ENCODE results near the gene ENDOG. TPM values are rescaled to one million over a fixed set of nuclear protein-coding genes. Genes with fewer than 3 reads are reported as not detected.
"Not testable (repeated sequence)": the region's sequence is repeated elsewhere in the genome, so short reads cannot be mapped to it uniquely, and the experiment has no call there.

Gene ENDOG
- total and polyA plus RNA-seq, 2 experiments from 2014 or later: 18.9 to 32.6 TPM

GRCh38 chr9:128774804-128775203 is 43.5 kb upstream of the ENDOG start:
- Histone ChIP-seq H3K4me3 (no peak overlapping the region), H3K9me3 (ENCODE audit: low read depth) (no peaks in the 10 kb centered on the region), H3K36me3 (replicated peaks; ENCODE audit: insufficient read depth, low read depth) (no peaks in the 10 kb centered on the region), H3K27ac (no peak overlapping the region), H4K20me1 (ENCODE audit: insufficient read depth, poor library complexity, severe bottlenecking) (no peaks in the 10 kb centered on the region), H2AFZ (no peak overlapping the region), H3K9me2 (replicated peaks; ENCODE audit: insufficient read depth) (no peaks in the 10 kb centered on the region), H3K4me1 (ENCODE audit: insufficient read depth) (peaks cover 2% of the 10 kb centered on the region), H3K79me2 (peaks cover 11% of the 10 kb centered on the region), H3K27me3 (no peaks in the 10 kb centered on the region), H3K4me2 (no peak overlapping the region)
- TF ChIP-seq CTCF (IDR thresholded peaks at IDR 0.05; ENCODE audit: poor library complexity): no peak
- no peak for TF ChIP-seq EZH2phosphoT487 (IDR thresholded peaks at IDR 0.05; ENCODE audit: low read depth, severe bottlenecking, unreplicated experiment)
- TF ChIP-seq EZH2 (IDR thresholded peaks at IDR 0.05; ENCODE audit: borderline replicate concordance): no peak
- WGBS (ENCODE audit: low lambda C conversion rate, missing lambda C conversion rate): 100% methylated on average over 1 of the region's 1 CpG
- DNase-seq (ENCODE audit: low spot score): no peak

- H3K4me1 ChIP-seq (ENCODE audit: insufficient read depth); H3K9me3 ChIP-seq (ENCODE audit: low read depth); H3K36me3 ChIP-seq (replicated peaks; ENCODE audit: insufficient read depth, low read depth); H2AFZ ChIP-seq; H3K79me2 ChIP-seq; H3K9me2 ChIP-seq (replicated peaks; ENCODE audit: insufficient read depth); H4K20me1 ChIP-seq (ENCODE audit: insufficient read depth, poor library complexity, severe bottlenecking); H3K27me3 ChIP-seq; H3K4me2 ChIP-seq; H3K27ac ChIP-seq; H3K4me3 ChIP-seq; DNase-seq (ENCODE audit: low spot score): not testable (repeated sequence)
- no CpG with 5 or more reads among the region's 27 CpGs for WGBS (ENCODE audit: low lambda C conversion rate, missing lambda C conversion rate)
Observed at GRCh38 chr9:128780093-128780492, 38.2 kb upstream of the ENDOG start.

GRCh38 chr9:128781187-128782070 is 36.9 kb upstream of the ENDOG start:
- no peak overlapping the region for H3K4me2 ChIP-seq
- H3K27me3 ChIP-seq: no peaks in the 10 kb centered on the region
- H3K4me1 ChIP-seq (ENCODE audit: insufficient read depth): peaks cover under 1% of the 10 kb centered on the region
- no peaks in the 10 kb centered on the region for H3K9me3 ChIP-seq (ENCODE audit: low read depth)
- no peak for DNase-seq (ENCODE audit: low spot score)
- no peaks in the 10 kb centered on the region for H3K9me2 ChIP-seq (replicated peaks; ENCODE audit: insufficient read depth)
- no peaks in the 10 kb centered on the region for H3K79me2 ChIP-seq
- WGBS (ENCODE audit: low lambda C conversion rate, missing lambda C conversion rate): 87% methylated on average over 7 of the region's 7 CpGs
- no peaks in the 10 kb centered on the region for H4K20me1 ChIP-seq (ENCODE audit: insufficient read depth, poor library complexity, severe bottlenecking)
- TF ChIP-seq EZH2 (IDR thresholded peaks at IDR 0.05; ENCODE audit: borderline replicate concordance) (no peak), CTCF (IDR thresholded peaks at IDR 0.05; ENCODE audit: poor library complexity) (no peak), EZH2phosphoT487 (IDR thresholded peaks at IDR 0.05; ENCODE audit: low read depth, severe bottlenecking, unreplicated experiment) (no peak)
- no peak overlapping the region for H3K4me3 ChIP-seq
- H3K27ac ChIP-seq: no peak overlapping the region
- H2AFZ ChIP-seq: no peak overlapping the region
- H3K36me3 ChIP-seq (replicated peaks; ENCODE audit: insufficient read depth, low read depth): no peaks in the 10 kb centered on the region

- H3K4me2 ChIP-seq: no peak overlapping the region
- TF ChIP-seq EZH2 (IDR thresholded peaks at IDR 0.05; ENCODE audit: borderline replicate concordance): no peak
- TF ChIP-seq EZH2phosphoT487 (IDR thresholded peaks at IDR 0.05; ENCODE audit: low read depth, severe bottlenecking, unreplicated experiment): no peak
- TF ChIP-seq CTCF (IDR thresholded peaks at IDR 0.05; ENCODE audit: poor library complexity): no peak
- no peak for DNase-seq (ENCODE audit: low spot score)
- H3K79me2 ChIP-seq: peaks cover 5% of the 10 kb centered on the region
- no peaks in the 10 kb centered on the region for H3K9me2 ChIP-seq (replicated peaks; ENCODE audit: insufficient read depth)
- no peaks in the 10 kb centered on the region for H3K36me3 ChIP-seq (replicated peaks; ENCODE audit: insufficient read depth, low read depth)
- no peak overlapping the region for H2AFZ ChIP-seq
- no peaks in the 10 kb centered on the region for H3K9me3 ChIP-seq (ENCODE audit: low read depth)
- H3K4me1 ChIP-seq (ENCODE audit: insufficient read depth): peaks cover 3% of the 10 kb centered on the region
- no peaks in the 10 kb centered on the region for H4K20me1 ChIP-seq (ENCODE audit: insufficient read depth, poor library complexity, severe bottlenecking)
- no peaks in the 10 kb centered on the region for H3K27me3 ChIP-seq
- no peak overlapping the region for H3K27ac ChIP-seq
- 95% methylated on average over 1 of the region's 1 CpG for WGBS (ENCODE audit: low lambda C conversion rate, missing lambda C conversion rate)
- no peak overlapping the region for H3K4me3 ChIP-seq
Observed at GRCh38 chr9:128782669-128783068, 35.6 kb upstream of the ENDOG start.
